HFFc6 (cell line): ENCODE measurements around the gene TEX51. TPM values are rescaled to one million over a fixed set of nuclear protein-coding genes. Genes with fewer than 3 reads are reported as not detected.

ENCODE experiments used
- DNase-seq: peaks from one replicate; pipeline ENCODE4 v3.0.0-alpha.2; 2018
- H3K27ac Mint-ChIP-seq: 2 replicates; pipeline ENCODE4 v1.8.0; 2020; ENCODE audit warnings: mild to moderate bottlenecking, mixed read lengths
- H3K27me3 Mint-ChIP-seq: 2 replicates; pipeline ENCODE4 v1.8.0; 2021; ENCODE audit warnings: mild to moderate bottlenecking, moderate library complexity, mixed read lengths; ENCODE audit not compliant: insufficient read depth
- H3K36me3 Mint-ChIP-seq: 2 replicates; pipeline ENCODE4 v1.8.0; 2021; ENCODE audit warnings: low read depth, mixed read lengths
- H3K4me1 Mint-ChIP-seq: 2 replicates; pipeline ENCODE4 v1.8.0; 2020; ENCODE audit warnings: low read depth, mixed read lengths
- H3K4me3 Mint-ChIP-seq: 2 replicates; pipeline ENCODE4 v1.8.0; 2020; ENCODE audit warnings: mild to moderate bottlenecking, moderate library complexity, mixed read lengths
- H3K9me3 Mint-ChIP-seq: 2 replicates; pipeline ENCODE4 v1.8.0; 2020; ENCODE audit warnings: mild to moderate bottlenecking, mixed read lengths
- total RNA-seq, 6 experiments: library from RNA; stranded (reverse); fragmentation: NEBNext Ultra II Directional; extraction: Animal tissue kit (Norgen Biotek cat#: 25700); gene quantifications; 2 replicates in 1 of 6; 3 replicates in 5 of 6; pipeline ENCODE4 v1.2.3, GENCODE V29; 2021
- TF ChIP-seq, protein P1 (sequence below): fragments of 200-600 bp; sonication (generic); IDR thresholded peaks from 2 replicates; pipeline ENCODE4 v1.5.0; 2021; ENCODE audit warnings: antibody characterized with exemption, mild to moderate bottlenecking

TEX51 gene
- total RNA-seq, 6 experiments from 2014 or later: not detected

DNA sequence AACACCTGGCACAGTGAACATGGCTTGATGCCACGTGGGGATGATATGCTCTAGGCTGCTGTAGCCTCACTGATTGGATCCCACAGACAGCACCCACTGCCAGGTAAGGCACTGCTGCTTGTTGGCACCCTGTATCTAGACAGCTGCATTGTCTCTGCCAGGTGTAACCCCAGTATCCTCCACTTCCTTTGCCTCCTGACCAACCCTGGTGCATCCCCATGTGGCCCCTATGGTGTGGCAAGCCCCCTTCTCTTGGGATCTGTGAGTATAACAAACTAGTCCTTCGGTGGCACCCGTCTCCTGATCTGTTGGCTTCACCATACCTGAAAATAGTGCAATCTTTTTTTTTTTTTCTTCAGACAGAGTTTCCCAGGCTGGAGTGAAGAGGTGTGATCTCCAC is 11.1 kb downstream of the TEX51 start:
- TF ChIP-seq, protein P1, sequence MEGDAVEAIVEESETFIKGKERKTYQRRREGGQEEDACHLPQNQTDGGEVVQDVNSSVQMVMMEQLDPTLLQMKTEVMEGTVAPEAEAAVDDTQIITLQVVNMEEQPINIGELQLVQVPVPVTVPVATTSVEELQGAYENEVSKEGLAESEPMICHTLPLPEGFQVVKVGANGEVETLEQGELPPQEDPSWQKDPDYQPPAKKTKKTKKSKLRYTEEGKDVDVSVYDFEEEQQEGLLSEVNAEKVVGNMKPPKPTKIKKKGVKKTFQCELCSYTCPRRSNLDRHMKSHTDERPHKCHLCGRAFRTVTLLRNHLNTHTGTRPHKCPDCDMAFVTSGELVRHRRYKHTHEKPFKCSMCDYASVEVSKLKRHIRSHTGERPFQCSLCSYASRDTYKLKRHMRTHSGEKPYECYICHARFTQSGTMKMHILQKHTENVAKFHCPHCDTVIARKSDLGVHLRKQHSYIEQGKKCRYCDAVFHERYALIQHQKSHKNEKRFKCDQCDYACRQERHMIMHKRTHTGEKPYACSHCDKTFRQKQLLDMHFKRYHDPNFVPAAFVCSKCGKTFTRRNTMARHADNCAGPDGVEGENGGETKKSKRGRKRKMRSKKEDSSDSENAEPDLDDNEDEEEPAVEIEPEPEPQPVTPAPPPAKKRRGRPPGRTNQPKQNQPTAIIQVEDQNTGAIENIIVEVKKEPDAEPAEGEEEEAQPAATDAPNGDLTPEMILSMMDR: no peak
- no peaks in the 10 kb centered on the region for H3K4me1 Mint-ChIP-seq
- no peaks in the 10 kb centered on the region for H3K36me3 Mint-ChIP-seq
- no peak for DNase-seq
- peaks cover 20% of the 10 kb centered on the region for H3K27me3 Mint-ChIP-seq
- no peaks in the 10 kb centered on the region for H3K9me3 Mint-ChIP-seq
- H3K27ac Mint-ChIP-seq: no peak overlapping the region
- H3K4me3 Mint-ChIP-seq: no peak overlapping the region

DNA sequence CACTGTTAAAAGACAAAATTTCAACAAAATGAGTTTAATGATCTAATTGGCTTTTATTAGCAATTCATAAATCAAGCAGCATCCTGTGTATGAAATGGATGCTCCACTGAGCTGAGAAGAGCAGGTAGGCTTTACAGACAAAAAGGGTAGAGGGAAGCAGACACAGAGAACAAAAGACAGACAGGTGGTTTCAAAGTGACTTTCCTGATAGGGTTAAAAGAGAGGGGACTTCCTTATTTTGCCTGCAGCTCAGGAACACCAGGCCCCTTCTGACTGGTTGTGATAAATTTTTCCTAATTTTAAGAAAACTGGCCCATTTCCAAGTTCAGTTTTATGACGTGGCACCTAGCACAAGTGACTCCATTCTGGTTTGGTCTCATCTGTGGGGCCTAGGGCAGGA is 11.9 kb downstream of the TEX51 start:
- H3K9me3 Mint-ChIP-seq: no peaks in the 10 kb centered on the region
- no peak for DNase-seq
- H3K36me3 Mint-ChIP-seq: no peaks in the 10 kb centered on the region
- H3K27me3 Mint-ChIP-seq: peaks cover 20% of the 10 kb centered on the region
- H3K4me1 Mint-ChIP-seq: no peaks in the 10 kb centered on the region
- no peak overlapping the region for H3K27ac Mint-ChIP-seq
- TF ChIP-seq, protein P1: no peak
- no peak overlapping the region for H3K4me3 Mint-ChIP-seq

DNA sequence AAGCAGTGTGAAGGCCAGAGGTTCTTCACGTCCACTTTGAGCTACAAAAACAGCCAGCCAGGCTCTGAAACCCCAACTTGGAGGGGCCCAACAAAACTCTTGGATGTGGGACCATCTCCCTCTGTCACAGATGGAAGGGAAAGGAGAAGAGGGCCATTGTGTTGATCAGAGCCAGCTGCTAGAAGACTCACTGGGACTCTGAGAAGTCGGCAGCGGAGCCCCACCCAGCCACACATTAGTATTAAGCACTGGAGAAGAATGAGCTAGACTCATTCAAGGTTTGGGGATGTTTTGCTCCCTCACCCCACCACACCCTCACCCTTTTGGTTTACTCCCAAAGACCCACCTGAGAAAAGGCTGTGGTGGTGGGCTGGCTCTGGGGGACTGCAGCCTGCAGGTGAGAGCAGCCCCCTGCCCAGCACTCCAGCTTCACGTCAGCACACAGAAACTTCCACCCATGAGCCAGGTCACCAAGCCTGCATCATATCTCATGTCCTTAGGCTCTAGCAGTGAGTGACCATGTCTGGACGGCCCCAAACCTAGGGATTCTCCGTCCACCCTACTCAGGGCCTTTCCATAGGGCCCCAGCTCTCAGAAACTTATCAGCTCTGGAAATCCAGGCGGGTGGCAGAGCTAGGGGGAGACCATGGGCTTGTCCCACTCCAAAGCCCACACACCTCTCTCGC is 12.6 kb downstream of the TEX51 start:
- no peaks in the 10 kb centered on the region for H3K4me1 Mint-ChIP-seq
- no peak overlapping the region for H3K27ac Mint-ChIP-seq
- TF ChIP-seq, protein P1: no peak
- DNase-seq: no peak
- no peaks in the 10 kb centered on the region for H3K9me3 Mint-ChIP-seq
- peaks cover 24% of the 10 kb centered on the region for H3K27me3 Mint-ChIP-seq
- H3K4me3 Mint-ChIP-seq: no peak overlapping the region
- no peaks in the 10 kb centered on the region for H3K36me3 Mint-ChIP-seq

DNA sequence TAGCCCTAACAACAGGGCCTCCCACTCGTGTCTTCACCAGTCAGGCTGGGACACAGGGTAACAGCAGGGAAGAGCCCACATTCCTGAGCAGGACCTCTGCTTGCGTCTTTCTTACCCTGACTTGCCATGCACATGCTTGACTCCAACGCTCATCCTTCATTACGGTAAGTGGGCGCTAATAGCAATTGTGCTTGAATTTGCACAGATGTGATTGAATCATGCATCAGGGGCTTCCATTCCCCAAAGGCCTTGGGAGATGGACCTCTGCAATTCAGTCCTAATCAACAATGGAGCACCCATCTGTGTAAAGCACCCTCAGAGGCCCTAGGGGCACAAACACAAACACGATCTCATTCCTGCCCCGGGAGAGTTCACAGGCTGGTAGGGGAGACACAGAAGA is 13.5 kb downstream of the TEX51 start:
- Mint-ChIP-seq H3K27ac (no peak overlapping the region), H3K27me3 (peaks cover 23% of the 10 kb centered on the region), H3K4me1 (no peaks in the 10 kb centered on the region), H3K9me3 (no peaks in the 10 kb centered on the region), H3K36me3 (no peaks in the 10 kb centered on the region), H3K4me3 (no peak overlapping the region)
- DNase-seq: no peak
- TF ChIP-seq, protein P1: no peak

DNA sequence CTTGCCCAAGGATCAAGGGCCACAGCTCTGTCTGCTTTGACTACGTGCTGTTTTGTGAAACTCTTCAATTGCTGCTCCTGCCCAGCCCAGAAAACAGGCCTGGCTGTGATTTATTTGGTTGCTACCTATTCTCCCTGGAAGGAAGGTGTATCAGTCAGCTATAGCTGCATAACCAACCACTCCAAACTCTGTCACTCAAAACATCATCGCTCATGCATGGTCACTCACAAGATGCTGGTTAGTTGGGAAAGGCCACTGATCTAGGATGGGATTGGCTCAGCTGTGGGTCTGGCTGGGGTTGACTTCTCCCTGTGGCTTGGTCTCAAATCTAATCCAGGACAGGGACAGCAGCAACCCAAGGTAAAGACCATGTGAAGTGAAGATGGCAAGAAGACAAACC is 14.6 kb downstream of the TEX51 start:
- H3K4me1 Mint-ChIP-seq: no peaks in the 10 kb centered on the region
- H3K27ac Mint-ChIP-seq: no peak overlapping the region
- no peak overlapping the region for H3K4me3 Mint-ChIP-seq

More for the DNA sequence above, 14.6 kb downstream of the TEX51 start:
- Mint-ChIP-seq H3K27me3 (peaks cover 13% of the 10 kb centered on the region), H3K36me3 (no peaks in the 10 kb centered on the region), H3K9me3 (no peaks in the 10 kb centered on the region)
- no peak for DNase-seq
- TF ChIP-seq, protein P1: no peak
